ENCODE results near the gene ADAM10.

ADAM10 gene

DNA sequence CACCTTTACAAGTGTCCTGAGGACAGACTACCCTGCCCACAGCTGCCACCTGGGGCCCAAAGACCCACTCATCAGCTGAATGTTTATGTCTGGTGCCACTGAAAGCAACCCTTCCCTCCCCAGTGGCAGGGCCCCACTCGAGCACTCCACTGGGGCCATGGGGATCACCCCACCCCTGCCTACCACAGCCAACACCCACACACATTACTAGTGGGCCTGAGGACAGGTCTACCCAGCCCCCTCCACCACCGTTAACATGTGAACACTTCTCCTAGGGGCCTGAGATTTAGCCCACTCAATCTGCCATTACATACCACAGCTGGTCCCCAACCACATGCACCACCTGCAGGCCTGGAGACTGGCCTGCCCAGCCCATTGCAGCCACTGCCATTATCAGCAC is 52.3 kb downstream of the ADAM10 start:
- no peaks in the 10 kb centered on the region for H3K9me3 ChIP-seq (ENCODE audit: control insufficient read depth, insufficient read depth, low read length)
- no peak overlapping the region for H3K27ac ChIP-seq (ENCODE audit: low read depth, low read length)
- 0 out of 2 replicates have a peak, but pooled peaks cover 7% of the 10 kb centered on the region for H3K36me3 ChIP-seq (ENCODE audit: control insufficient read depth, insufficient read depth, low read length)
- H3K4me1 ChIP-seq (ENCODE audit: control insufficient read depth, insufficient read depth, low read length) = peaks cover 27% of the 10 kb centered on the region
- H3K9ac ChIP-seq (ENCODE audit: low read depth, low read length) = no peak overlapping the region
- H3K27me3 ChIP-seq (ENCODE audit: control insufficient read depth, insufficient read depth, low read length) = no peaks in the 10 kb centered on the region
- no peak overlapping the region for H3K4me3 ChIP-seq (ENCODE audit: low read depth, low read length)

- peaks cover 27% of the 10 kb centered on the region for H3K4me1 ChIP-seq (ENCODE audit: control insufficient read depth, insufficient read depth, low read length)
- H3K9ac ChIP-seq (ENCODE audit: low read depth, low read length) = no peak overlapping the region
- H3K36me3 ChIP-seq (ENCODE audit: control insufficient read depth, insufficient read depth, low read length) = 0 out of 2 replicates have a peak, but pooled peaks cover 7% of the 10 kb centered on the region
- H3K27me3 ChIP-seq (ENCODE audit: control insufficient read depth, insufficient read depth, low read length) = no peaks in the 10 kb centered on the region
- H3K9me3 ChIP-seq (ENCODE audit: control insufficient read depth, insufficient read depth, low read length) = no peaks in the 10 kb centered on the region
- no peak overlapping the region for H3K27ac ChIP-seq (ENCODE audit: low read depth, low read length)
- H3K4me3 ChIP-seq (ENCODE audit: low read depth, low read length) = no peak overlapping the region
Measured at GRCh38 chr15:58696738-58697137, 52.8 kb downstream of the ADAM10 start.

- 0 out of 2 replicates have a peak, but pooled peaks cover 4% of the 10 kb centered on the region for H3K36me3 ChIP-seq (ENCODE audit: control insufficient read depth, insufficient read depth, low read length)
- H3K27me3 ChIP-seq (ENCODE audit: control insufficient read depth, insufficient read depth, low read length) = no peaks in the 10 kb centered on the region
- H3K9ac ChIP-seq (ENCODE audit: low read depth, low read length) = no peak overlapping the region
- H3K4me3 ChIP-seq (ENCODE audit: low read depth, low read length) = no peak overlapping the region
- H3K4me1 ChIP-seq (ENCODE audit: control insufficient read depth, insufficient read depth, low read length) = peaks cover 30% of the 10 kb centered on the region
- H3K27ac ChIP-seq (ENCODE audit: low read depth, low read length) = no peak overlapping the region
- H3K9me3 ChIP-seq (ENCODE audit: control insufficient read depth, insufficient read depth, low read length) = no peaks in the 10 kb centered on the region
Measured at GRCh38 chr15:58694641-58695398, 54.7 kb downstream of the ADAM10 start.

DNA sequence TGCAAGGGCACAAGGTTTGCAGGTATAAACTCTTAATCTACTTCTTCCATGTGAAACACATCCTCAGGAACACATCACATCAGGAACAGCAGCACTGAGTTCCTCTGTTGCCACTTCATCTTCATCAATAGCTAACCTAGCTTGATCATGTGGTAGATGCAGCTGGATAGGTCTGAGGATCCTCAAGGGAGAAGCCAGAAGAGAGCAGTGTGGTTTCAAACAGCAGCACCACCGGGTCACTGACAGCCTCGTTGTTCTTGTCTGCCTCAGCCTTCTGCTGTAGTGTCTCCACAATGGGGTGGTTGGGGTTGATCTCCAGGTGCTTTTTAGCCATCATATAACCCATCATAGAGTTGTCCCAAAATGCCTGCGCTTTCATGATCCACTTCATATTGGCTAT is 58.8 kb downstream of the ADAM10 start:
- Histone ChIP-seq H3K9ac (ENCODE audit: low read depth, low read length) (no peak overlapping the region), H3K36me3 (ENCODE audit: control insufficient read depth, insufficient read depth, low read length) (0 out of 2 replicates have a peak, but pooled peaks cover 4% of the 10 kb centered on the region), H3K27ac (ENCODE audit: low read depth, low read length) (no peak overlapping the region), H3K27me3 (ENCODE audit: control insufficient read depth, insufficient read depth, low read length) (no peaks in the 10 kb centered on the region), H3K9me3 (ENCODE audit: control insufficient read depth, insufficient read depth, low read length) (no peaks in the 10 kb centered on the region), H3K4me3 (ENCODE audit: low read depth, low read length) (no peak overlapping the region), H3K4me1 (ENCODE audit: control insufficient read depth, insufficient read depth, low read length) (peaks cover 18% of the 10 kb centered on the region)

DNA sequence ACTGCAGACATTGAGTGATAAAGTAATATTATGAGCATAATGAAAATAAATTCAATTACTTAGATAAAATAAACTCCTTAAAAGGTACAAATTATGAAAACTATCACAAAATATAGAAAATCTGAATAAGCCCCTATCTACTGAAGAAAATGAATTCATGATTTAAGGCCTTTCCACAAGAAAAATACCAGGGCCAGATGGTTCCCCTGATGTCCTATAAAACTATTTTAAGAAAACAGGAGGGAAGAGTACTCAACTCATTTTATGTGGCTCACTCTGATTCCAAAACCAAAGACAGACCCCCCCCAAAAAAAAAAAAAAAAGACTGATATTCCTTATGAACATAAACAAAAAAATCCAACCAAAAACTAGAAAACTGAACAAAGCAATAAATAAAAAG is 59.9 kb downstream of the ADAM10 start:
- Histone ChIP-seq H3K9me3 (ENCODE audit: control insufficient read depth, insufficient read depth, low read length) (no peaks in the 10 kb centered on the region), H3K27ac (ENCODE audit: low read depth, low read length) (no peak overlapping the region), H3K27me3 (ENCODE audit: control insufficient read depth, insufficient read depth, low read length) (no peaks in the 10 kb centered on the region), H3K36me3 (ENCODE audit: control insufficient read depth, insufficient read depth, low read length) (0 out of 2 replicates have a peak, but pooled peaks cover 4% of the 10 kb centered on the region), H3K4me1 (ENCODE audit: control insufficient read depth, insufficient read depth, low read length) (peaks cover 12% of the 10 kb centered on the region), H3K4me3 (ENCODE audit: low read depth, low read length) (no peak overlapping the region), H3K9ac (ENCODE audit: low read depth, low read length) (no peak overlapping the region)

DNA sequence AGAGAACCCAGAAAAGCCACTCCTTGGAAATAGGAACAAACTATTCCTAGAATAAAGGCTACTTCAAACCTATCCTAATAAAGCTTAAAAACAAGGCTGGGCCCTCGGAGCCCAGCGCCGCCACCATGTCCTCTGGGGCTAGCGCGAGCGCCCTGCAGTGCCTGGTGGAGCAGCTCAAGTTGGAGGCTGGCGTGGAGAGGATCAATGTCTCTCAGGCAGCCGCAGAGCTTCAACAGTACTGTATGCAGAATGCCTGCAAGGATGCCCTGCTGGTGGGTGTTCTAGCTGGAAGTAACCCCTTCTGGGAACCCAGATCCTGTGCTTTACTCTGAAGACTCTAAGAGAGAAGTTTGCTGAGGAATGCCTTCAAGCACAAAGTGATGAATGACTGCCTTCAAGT is 63.2 kb downstream of the ADAM10 start:
- Histone ChIP-seq H3K27ac (ENCODE audit: low read depth, low read length) (no peak overlapping the region), H3K9ac (ENCODE audit: low read depth, low read length) (no peak overlapping the region), H3K27me3 (ENCODE audit: control insufficient read depth, insufficient read depth, low read length) (no peaks in the 10 kb centered on the region), H3K36me3 (ENCODE audit: control insufficient read depth, insufficient read depth, low read length) (no peaks in the 10 kb centered on the region), H3K9me3 (ENCODE audit: control insufficient read depth, insufficient read depth, low read length) (no peaks in the 10 kb centered on the region), H3K4me3 (ENCODE audit: low read depth, low read length) (no peak overlapping the region), H3K4me1 (ENCODE audit: control insufficient read depth, insufficient read depth, low read length) (peaks cover 3% of the 10 kb centered on the region; the same call in 1 of the 2 replicates)

GRCh38 chr15:58684751-58685150 is 64.8 kb downstream of the ADAM10 start:
- Histone ChIP-seq H3K4me1 (ENCODE audit: control insufficient read depth, insufficient read depth, low read length) (no peaks in the 10 kb centered on the region), H3K27me3 (ENCODE audit: control insufficient read depth, insufficient read depth, low read length) (no peaks in the 10 kb centered on the region), H3K36me3 (ENCODE audit: control insufficient read depth, insufficient read depth, low read length) (no peaks in the 10 kb centered on the region), H3K4me3 (ENCODE audit: low read depth, low read length) (no peak overlapping the region), H3K9me3 (ENCODE audit: control insufficient read depth, insufficient read depth, low read length) (no peaks in the 10 kb centered on the region), H3K9ac (ENCODE audit: low read depth, low read length) (no peak overlapping the region), H3K27ac (ENCODE audit: low read depth, low read length) (no peak overlapping the region)

- no peaks in the 10 kb centered on the region for H3K27me3 ChIP-seq (ENCODE audit: control insufficient read depth, insufficient read depth, low read length)
- no peaks in the 10 kb centered on the region for H3K4me1 ChIP-seq (ENCODE audit: control insufficient read depth, insufficient read depth, low read length)
- H3K4me3 ChIP-seq (ENCODE audit: low read depth, low read length) = no peak overlapping the region
- peaks cover 3% of the 10 kb centered on the region; the same call in 1 of the 2 replicates for H3K36me3 ChIP-seq (ENCODE audit: control insufficient read depth, insufficient read depth, low read length)
- H3K9me3 ChIP-seq (ENCODE audit: control insufficient read depth, insufficient read depth, low read length) = no peaks in the 10 kb centered on the region
- no peak overlapping the region for H3K9ac ChIP-seq (ENCODE audit: low read depth, low read length)
- H3K27ac ChIP-seq (ENCODE audit: low read depth, low read length) = no peak overlapping the region
Measured at GRCh38 chr15:58684036-58684710, 65.3 kb downstream of the ADAM10 start.

GRCh38 chr15:58682234-58682633 is 67.3 kb downstream of the ADAM10 start:
- no peaks in the 10 kb centered on the region for H3K9me3 ChIP-seq (ENCODE audit: control insufficient read depth, insufficient read depth, low read length)
- H3K4me1 ChIP-seq (ENCODE audit: control insufficient read depth, insufficient read depth, low read length) = no peaks in the 10 kb centered on the region
- H3K27ac ChIP-seq (ENCODE audit: low read depth, low read length) = no peak overlapping the region
- H3K27me3 ChIP-seq (ENCODE audit: control insufficient read depth, insufficient read depth, low read length) = no peaks in the 10 kb centered on the region
- no peak overlapping the region for H3K4me3 ChIP-seq (ENCODE audit: low read depth, low read length)
- peaks cover 9% of the 10 kb centered on the region; the same call in 1 of the 2 replicates for H3K36me3 ChIP-seq (ENCODE audit: control insufficient read depth, insufficient read depth, low read length)
- no peak overlapping the region for H3K9ac ChIP-seq (ENCODE audit: low read depth, low read length)

- H3K36me3 ChIP-seq (ENCODE audit: control insufficient read depth, insufficient read depth, low read length) = peaks cover 9% of the 10 kb centered on the region; the same call in 1 of the 2 replicates
- H3K27ac ChIP-seq (ENCODE audit: low read depth, low read length) = no peak overlapping the region
Measured at GRCh38 chr15:58678683-58679082, 70.8 kb downstream of the ADAM10 start.

DNA sequence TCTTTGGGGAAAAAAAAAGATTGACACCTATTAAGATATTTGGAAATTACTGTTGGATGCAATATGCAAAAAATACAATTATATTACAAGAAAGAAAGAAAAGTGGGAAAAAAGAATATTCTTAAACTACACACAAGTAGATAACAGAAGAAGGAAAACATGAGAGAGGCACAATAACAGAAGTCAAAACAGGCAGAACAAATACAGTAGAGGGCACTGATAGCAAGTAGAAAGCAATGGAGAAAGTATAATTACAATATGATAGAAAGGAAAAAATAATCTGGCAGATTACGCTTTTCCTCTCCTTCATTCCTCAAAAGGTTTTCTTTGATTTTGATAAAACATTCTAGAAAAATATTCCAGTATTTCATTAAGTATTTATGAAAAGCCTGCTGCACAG is 72.1 kb downstream of the ADAM10 start:
- no peak overlapping the region for H3K4me3 ChIP-seq (ENCODE audit: low read depth, low read length)

More at GRCh38 chr15:58678683-58679082, 70.8 kb downstream of the ADAM10 start:
- Histone ChIP-seq H3K9me3 (ENCODE audit: control insufficient read depth, insufficient read depth, low read length) (no peaks in the 10 kb centered on the region), H3K27me3 (ENCODE audit: control insufficient read depth, insufficient read depth, low read length) (no peaks in the 10 kb centered on the region), H3K4me1 (ENCODE audit: control insufficient read depth, insufficient read depth, low read length) (no peaks in the 10 kb centered on the region), H3K9ac (ENCODE audit: low read depth, low read length) (no peak overlapping the region), H3K4me3 (ENCODE audit: low read depth, low read length) (no peak overlapping the region)

More for the DNA sequence above, 72.1 kb downstream of the ADAM10 start:
- Histone ChIP-seq H3K4me1 (ENCODE audit: control insufficient read depth, insufficient read depth, low read length) (no peaks in the 10 kb centered on the region), H3K36me3 (ENCODE audit: control insufficient read depth, insufficient read depth, low read length) (peaks cover 9% of the 10 kb centered on the region; the same call in 1 of the 2 replicates), H3K27me3 (ENCODE audit: control insufficient read depth, insufficient read depth, low read length) (no peaks in the 10 kb centered on the region), H3K9ac (ENCODE audit: low read depth, low read length) (no peak overlapping the region), H3K27ac (ENCODE audit: low read depth, low read length) (no peak overlapping the region), H3K9me3 (ENCODE audit: control insufficient read depth, insufficient read depth, low read length) (no peaks in the 10 kb centered on the region)

Measured in HUES48 (cell line).